H1 (cell line): ENCODE measurements around the gene CACNA1C. TPM values are rescaled to one million over a fixed set of nuclear protein-coding genes. Genes with fewer than 3 reads are reported as not detected.

Experiments used
- CTCF ChIA-PET: fragments of 300-600 bp; sonication (Branson Sonifier 250); formaldehyde crosslinking; loops from one replicate; lab custom pipeline; 2021; ENCODE audit not compliant: partially characterized antibody; lab: Charles Lee
- POLR2A ChIA-PET: fragments of 300-600 bp; sonication (Branson Sonifier 250); formaldehyde crosslinking; loops from one replicate; lab custom pipeline; 2021; ENCODE audit warnings: inconsistent platforms; ENCODE audit not compliant: partially characterized antibody; lab: Charles Lee
- DNase-seq, 2 experiments: peaks; one replicate each; pipeline versions ENCODE4 v3.0.0 to v3.0.0-alpha.2; 2010 to 2022; ENCODE audit warnings: low spot score in 2 of 2, low read depth in 1 of 2, mixed read lengths in 1 of 2
- FAIRE-seq: peaks from 2 replicates; lab custom pipeline; 2011; peaks lifted over from hg19 to GRCh38; lab: Jason Lieb, UNC
- H2AFZ ChIP-seq: 2 replicates; pipeline ENCODE4 v1.8.1; 2012; ENCODE audit warnings: low read length, inconsistent platforms
- H2AK5ac ChIP-seq: 2 replicates; pipeline ENCODE4 v1.6.1; 2013; ENCODE audit warnings: low read depth, low read length
- H2BK120ac ChIP-seq: replicated peaks from 2 replicates; pipeline ENCODE3; 2013; ENCODE audit warnings: low read depth, low read length, inconsistent platforms
- H2BK12ac ChIP-seq: 2 replicates; pipeline ENCODE4 v1.6.1; 2013; ENCODE audit warnings: low read depth, low read length
- H2BK15ac ChIP-seq: 2 replicates; pipeline ENCODE4 v1.6.1; 2013; ENCODE audit warnings: low read length
- H2BK20ac ChIP-seq: 2 replicates; pipeline ENCODE4 v1.6.1; 2013; ENCODE audit warnings: low read length
- H2BK5ac ChIP-seq: 2 replicates; pipeline ENCODE4 v1.6.1; 2013; ENCODE audit warnings: low read depth, low read length
- H3K14ac ChIP-seq: 2 replicates; pipeline ENCODE4 v1.6.1; 2013; ENCODE audit warnings: inconsistent platforms; ENCODE audit not compliant: insufficient read length
- H3K18ac ChIP-seq: 2 replicates; pipeline ENCODE4 v1.6.1; 2013; ENCODE audit warnings: low read length; ENCODE audit errors: extremely low read depth
- H3K23ac ChIP-seq: 2 replicates; pipeline ENCODE4 v1.6.1; 2013; ENCODE audit warnings: inconsistent platforms; ENCODE audit not compliant: insufficient read length
- H3K23me2 ChIP-seq: 2 replicates; pipeline ENCODE4 v1.6.1; 2013; ENCODE audit warnings: low read depth, low read length
- H3K27ac ChIP-seq: 2 replicates; pipeline ENCODE4 v1.6.1; 2011; ENCODE audit warnings: low read depth, low read length, inconsistent platforms
- H3K27me3 ChIP-seq, 4 experiments: replicated peaks in 1 of 4; 1 replicate in 1 of 4; 2 replicates in 3 of 4; pipeline versions ENCODE4 v1.6.1 to v1.8.1; 2011 to 2013; ENCODE audit warnings: low read length in 3 of 4, mild to moderate bottlenecking in 3 of 4, inconsistent platforms in 2 of 4, mixed read lengths in 2 of 4, moderate library complexity in 1 of 4; ENCODE audit not compliant: control insufficient read depth in 3 of 4, insufficient read depth in 3 of 4; ENCODE audit errors: extremely low read depth in 1 of 4
- H3K36me3 ChIP-seq, 4 experiments: 2 replicates each; pipeline versions ENCODE4 v1.6.1 to v1.8.1; 2011 to 2013; ENCODE audit warnings: mild to moderate bottlenecking in 4 of 4, low read length in 3 of 4, moderate library complexity in 2 of 4, control low read depth in 1 of 4, inconsistent platforms in 1 of 4; ENCODE audit not compliant: insufficient read depth in 4 of 4, control insufficient read depth in 2 of 4
- H3K4ac ChIP-seq: replicated peaks from 2 replicates; pipeline ENCODE3; 2013; ENCODE audit warnings: low read length, low read depth, mixed read lengths, inconsistent platforms; ENCODE audit not compliant: insufficient read length
- H3K4me1 ChIP-seq, 4 experiments: replicated peaks in 1 of 4; 1 replicate in 1 of 4; 2 replicates in 3 of 4; pipeline versions ENCODE4 v1.6.1 to v1.8.1; 2011 to 2013; ENCODE audit warnings: low read length in 3 of 4, inconsistent platforms in 2 of 4, mixed read lengths in 1 of 4; ENCODE audit not compliant: insufficient read depth in 4 of 4, control insufficient read depth in 3 of 4
- H3K4me2 ChIP-seq, 2 experiments: 2 replicates each; pipeline versions ENCODE4 v1.6.1 to v1.8.1; 2011 to 2013; ENCODE audit warnings: low read depth in 2 of 2, low read length in 2 of 2, control low read depth in 1 of 2, inconsistent platforms in 1 of 2, mild to moderate bottlenecking in 1 of 2; ENCODE audit not compliant: insufficient read depth in 1 of 2
- H3K4me3 ChIP-seq, 4 experiments: fragments of 200-600, 300-600 bp in 1 of 4; sonication (generic), shearing (Covaris generic), sonication (Bioruptor Twin) in 1 of 4; 2 replicates each; pipeline versions ENCODE4 v1.5.1 to v1.8.1; 2011 to 2016; ENCODE audit warnings: low read length in 4 of 4, low read depth in 3 of 4, control low read depth in 2 of 4, inconsistent platforms in 2 of 4, mild to moderate bottlenecking in 2 of 4, mixed read lengths in 1 of 4, moderate library complexity in 1 of 4; ENCODE audit not compliant: insufficient read depth in 2 of 4; ENCODE audit errors: extremely low read depth in 1 of 4
- H3K56ac ChIP-seq: replicated peaks from 2 replicates; pipeline ENCODE3; 2013; ENCODE audit warnings: low read depth, mild to moderate bottlenecking, mixed read lengths, low read length, inconsistent platforms; ENCODE audit not compliant: insufficient read length
- H3K79me1 ChIP-seq: 2 replicates; pipeline ENCODE4 v1.6.1; 2013; ENCODE audit warnings: low read depth, low read length, control low read depth
- H3K79me2 ChIP-seq, 2 experiments: 2 replicates each; pipeline versions ENCODE4 v1.6.1 to v1.8.1; 2012 to 2013; ENCODE audit warnings: low read length in 2 of 2, mild to moderate bottlenecking in 2 of 2, inconsistent platforms in 1 of 2; ENCODE audit not compliant: insufficient read depth in 2 of 2, control insufficient read depth in 1 of 2
- H3K9ac ChIP-seq, 4 experiments: replicated peaks in 1 of 4; 1 replicate in 1 of 4; 2 replicates in 3 of 4; pipeline versions ENCODE4 v1.6.1 to v1.8.1; 2011 to 2013; ENCODE audit warnings: low read depth in 3 of 4, low read length in 3 of 4, control low read depth in 2 of 4, mild to moderate bottlenecking in 2 of 4, moderate library complexity in 2 of 4, inconsistent platforms in 1 of 4; ENCODE audit errors: extremely low read depth in 1 of 4
- H3K9me3 ChIP-seq, 2 experiments: 2 replicates each; pipeline versions ENCODE4 v1.6.1 to v1.8.1; 2012 to 2013; ENCODE audit warnings: mild to moderate bottlenecking in 2 of 2, moderate library complexity in 2 of 2, control low read depth in 1 of 2, inconsistent platforms in 1 of 2, low read depth in 1 of 2, low read length in 1 of 2, mixed read lengths in 1 of 2; ENCODE audit not compliant: insufficient read depth in 2 of 2
- H4K20me1 ChIP-seq, 2 experiments: replicated peaks in 1 of 2; 2 replicates each; pipeline versions ENCODE3 to v1.8.1; 2011 to 2013; ENCODE audit warnings: inconsistent platforms in 2 of 2, low read length in 2 of 2, mild to moderate bottlenecking in 1 of 2; ENCODE audit not compliant: insufficient read depth in 2 of 2, control insufficient read depth in 1 of 2
- H4K5ac ChIP-seq: 2 replicates; pipeline ENCODE4 v1.6.1; 2013; ENCODE audit warnings: low read length, low read depth, mixed read lengths, inconsistent platforms; ENCODE audit not compliant: insufficient read length
- H4K8ac ChIP-seq: 2 replicates; pipeline ENCODE4 v1.8.0; 2013; ENCODE audit warnings: mild to moderate bottlenecking, moderate library complexity, low read length, inconsistent platforms; ENCODE audit not compliant: insufficient read depth; ENCODE audit errors: extremely low read depth
- H4K91ac ChIP-seq: replicated peaks from 2 replicates; pipeline ENCODE3; 2013; ENCODE audit warnings: low read length, mixed read lengths, inconsistent platforms; ENCODE audit not compliant: insufficient read length
- CBX5 ChIP-seq: fragments of 300-800, 300-1000 bp; sonication (generic); IDR thresholded peaks from 2 replicates; pipeline ENCODE4 v1.7.1; 2016; ENCODE audit warnings: antibody characterized with exemption, low read length, low read depth
- CEBPB ChIP-seq: IDR thresholded peaks from 2 replicates; pipeline ENCODE4 v1.6.1; 2012; ENCODE audit warnings: low read depth, low read length
- FOSL1 ChIP-seq: IDR thresholded peaks from 2 replicates; pipeline ENCODE4 v1.6.1; 2011; ENCODE audit warnings: mild to moderate bottlenecking, low read depth, low read length, moderate library complexity; ENCODE audit not compliant: insufficient read depth
- GABPA ChIP-seq: IDR thresholded peaks from 2 replicates; pipeline ENCODE4 v1.6.1; 2011; ENCODE audit warnings: mild to moderate bottlenecking, low read length, moderate library complexity, borderline replicate concordance; ENCODE audit not compliant: insufficient read depth
- KDM4A ChIP-seq: IDR thresholded peaks from one replicate; pipeline ENCODE4 v1.7.1; 2012; ENCODE audit warnings: low read depth, mild to moderate bottlenecking, moderate library complexity, low read length, inconsistent platforms; ENCODE audit not compliant: severe bottlenecking
- NRF1 ChIP-seq: IDR thresholded peaks from 2 replicates; pipeline ENCODE4 v1.6.1; 2011; ENCODE audit warnings: mild to moderate bottlenecking, low read depth, low read length, improper control_type of control experiment
- SIN3A ChIP-seq, 2 experiments: IDR thresholded peaks in 1 of 2; conservative IDR thresholded peaks in 1 of 2; 2 replicates each; pipeline ENCODE4 v1.6.1; 2011 to 2012; ENCODE audit warnings: low read length in 2 of 2, improper control_type of control experiment in 1 of 2, low read depth in 1 of 2, mild to moderate bottlenecking in 1 of 2
- TAF7 ChIP-seq: optimal IDR thresholded peaks from 2 replicates; pipeline ENCODE3; 2011; ENCODE audit warnings: low read depth, mild to moderate bottlenecking, inconsistent platforms, low read length, moderate library complexity, borderline replicate concordance
- WGBS, 2 experiments: shearing (Covaris generic) in 1 of 2; methylation state at CpG; one replicate each; pipeline versions ENCODE4 v1.1.6 to v1.1.7; 2013 to 2015; ENCODE audit warnings: low lambda C conversion rate in 2 of 2, mixed read lengths in 2 of 2, inconsistent platforms in 1 of 2, low coverage in 1 of 2, missing lambda C conversion rate in 1 of 2; ENCODE audit not compliant: insufficient replicate concordance in 2 of 2, insufficient coverage in 1 of 2, insufficient read length in 1 of 2; ENCODE audit errors: extremely low coverage in 1 of 2, missing lambda C conversion rate in 1 of 2; 5-methylcytosine and 5-hydroxymethylcytosine counted together
- polyA plus RNA-seq, 7 experiments: library from polyadenylated mRNA; depleted of rRNA in 3 of 7; stranded (reverse) in 5 of 7; unstranded in 2 of 7; fragments of >200 nt in 5 of 7; fragments of 200-250 nt in 2 of 7; gene quantifications; 1 replicate in 5 of 7; 2 replicates in 1 of 7; 4 replicates in 1 of 7; pipeline versions ENCODE4 v1.2.1 to v1.2.3, GENCODE V29; 2011 to 2013; ENCODE audit warnings: missing spikeins in 2 of 7, mixed read lengths in 2 of 7
- total RNA-seq: library from RNA; stranded (reverse); fragmentation: NEBNext Ultra II Directional; extraction: Animal tissue kit (Norgen Biotek cat#: 25700); gene quantifications from 2 replicates; pipeline ENCODE4 v1.2.1, GENCODE V29; 2021
- TF ChIP-seq, protein P1 (sequence below), 3 experiments: IDR thresholded peaks; 1 replicate in 2 of 3; 2 replicates in 1 of 3; pipeline versions ENCODE4 v1.5.1 to v1.6.1; 2011; ENCODE audit warnings: low read length in 3 of 3, mild to moderate bottlenecking in 3 of 3, inconsistent platforms in 2 of 3, low read depth in 1 of 3, moderate library complexity in 1 of 3; ENCODE audit not compliant: insufficient read depth in 1 of 3; ENCODE audit errors: control extremely low read depth in 1 of 3
- TF ChIP-seq, protein P2 (sequence below): IDR thresholded peaks from 2 replicates; pipeline ENCODE4 v1.6.1; 2012; ENCODE audit warnings: inconsistent platforms

Gene CACNA1C
- total and polyA plus RNA-seq, 2 of the 8 experiments (the other 6 are each of a cell fraction or from before 2014, with no cell fraction given) = 1.3 TPM

DNA sequence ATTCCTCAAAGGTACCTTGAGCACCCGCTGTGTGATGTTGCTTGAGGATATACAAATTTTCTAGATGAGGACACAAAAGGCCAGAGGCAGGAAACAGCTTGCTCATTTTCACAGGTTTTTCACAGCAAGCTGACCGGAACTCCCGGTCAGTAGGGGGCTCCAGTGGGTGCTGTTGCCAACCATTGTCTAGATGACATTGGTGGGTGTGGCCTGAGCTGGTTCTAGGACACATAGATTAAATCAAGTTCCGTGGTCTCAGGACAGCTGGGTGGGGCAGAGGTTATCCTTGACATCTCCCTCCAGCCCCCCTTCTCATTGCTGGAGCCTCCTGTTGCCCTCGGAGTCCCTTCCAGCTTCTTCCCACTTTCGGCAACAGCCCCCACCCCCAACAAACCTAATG, 588.4 kb downstream of the CACNA1C start:
- Histone ChIP-seq H3K9me3 (no peaks in the 10 kb centered on the region), H2BK20ac (no peak overlapping the region), H4K91ac (no peak overlapping the region), H3K4me3 (peak overlapping the region in 1 of 4 experiments; percentile 11; a peak in 1 of 8 replicates), H3K4ac (no peak overlapping the region), H3K14ac (no peak overlapping the region), H3K9ac (no peak overlapping the region; a peak in 1 of 7 replicates), H3K27me3 (no peaks in the 10 kb centered on the region), H2BK15ac (peak overlapping the region; percentile 37; the same call in 1 of the 2 replicates), H2AFZ (no peak overlapping the region), H2AK5ac (no peak overlapping the region), H3K36me3 (no peaks in the 10 kb centered on the region), H3K23ac (no peak overlapping the region), H3K4me2 (0 out of 4 replicates have a peak overlapping the region, but pooled peaks of 1 of the 2 experiments have one; percentile 13), H4K8ac (no peak overlapping the region), H2BK5ac (0 out of 2 replicates have a peak overlapping the region, but pooled peaks have one; percentile 20), H3K27ac (no peak overlapping the region), H3K56ac (no peak overlapping the region), H3K18ac (no peak overlapping the region), H3K4me1 (peaks cover 5 to 10% (median 7%) of the 10 kb centered on the region in 4 experiments), H4K20me1 (no peaks in the 10 kb centered on the region), H2BK120ac (no peak overlapping the region), H3K79me1 (no peaks in the 10 kb centered on the region), H3K23me2 (no peaks in the 10 kb centered on the region), H2BK12ac (peak overlapping the region; percentile 13; the same call in 1 of the 2 replicates), H4K5ac (no peak overlapping the region), H3K79me2 (no peaks in the 10 kb centered on the region)
- FAIRE-seq (peak; percentile 73), DNase-seq (peak in 1 of 2 experiments; percentile 79)
- WGBS, 2 experiments = 65% methylated on average over 6 of the region's 6 CpGs; no CpG with 5 or more reads in 1 of the 2 experiments
- POLR2A ChIA-PET = interaction anchor here (0.9 to 1.5 kb wide), 2 partner anchors 12 to 16 kb away, joined by 3 to 4 read pairs; no protein-coding TSS in a partner anchor
- CTCF ChIA-PET = interaction anchor here (0.7 to 3.3 kb wide), 30 partner anchors 9 to 718 kb away, joined by 3 to 23 read pairs (median 4); no protein-coding TSS in a partner anchor
- TF ChIP-seq, protein P1, sequence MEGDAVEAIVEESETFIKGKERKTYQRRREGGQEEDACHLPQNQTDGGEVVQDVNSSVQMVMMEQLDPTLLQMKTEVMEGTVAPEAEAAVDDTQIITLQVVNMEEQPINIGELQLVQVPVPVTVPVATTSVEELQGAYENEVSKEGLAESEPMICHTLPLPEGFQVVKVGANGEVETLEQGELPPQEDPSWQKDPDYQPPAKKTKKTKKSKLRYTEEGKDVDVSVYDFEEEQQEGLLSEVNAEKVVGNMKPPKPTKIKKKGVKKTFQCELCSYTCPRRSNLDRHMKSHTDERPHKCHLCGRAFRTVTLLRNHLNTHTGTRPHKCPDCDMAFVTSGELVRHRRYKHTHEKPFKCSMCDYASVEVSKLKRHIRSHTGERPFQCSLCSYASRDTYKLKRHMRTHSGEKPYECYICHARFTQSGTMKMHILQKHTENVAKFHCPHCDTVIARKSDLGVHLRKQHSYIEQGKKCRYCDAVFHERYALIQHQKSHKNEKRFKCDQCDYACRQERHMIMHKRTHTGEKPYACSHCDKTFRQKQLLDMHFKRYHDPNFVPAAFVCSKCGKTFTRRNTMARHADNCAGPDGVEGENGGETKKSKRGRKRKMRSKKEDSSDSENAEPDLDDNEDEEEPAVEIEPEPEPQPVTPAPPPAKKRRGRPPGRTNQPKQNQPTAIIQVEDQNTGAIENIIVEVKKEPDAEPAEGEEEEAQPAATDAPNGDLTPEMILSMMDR (IDR thresholded peaks at IDR 0.05; ENCODE audit: control extremely low read depth in 1 of 3, insufficient read depth in 1 of 3, low read depth in 1 of 3, low read length in 3 of 3) = peak; percentile 57 to 66 (median 61)
- TF ChIP-seq CBX5 (no peak), GABPA (no peak), CEBPB (no peak), KDM4A (no peak), FOSL1 (no peak), TAF7 (no peak), NRF1 (no peak), SIN3A (conservative IDR thresholded peaks at IDR 0.05 in 1 of 2, IDR thresholded peaks at IDR 0.05 in 1 of 2; ENCODE audit: low read depth in 1 of 2, low read length in 2 of 2) (no peak)
- TF ChIP-seq, protein P2, sequence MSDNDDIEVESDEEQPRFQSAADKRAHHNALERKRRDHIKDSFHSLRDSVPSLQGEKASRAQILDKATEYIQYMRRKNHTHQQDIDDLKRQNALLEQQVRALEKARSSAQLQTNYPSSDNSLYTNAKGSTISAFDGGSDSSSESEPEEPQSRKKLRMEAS = no peak
